ENCODE measurements around the gene DUSP23.

The DUSP23 gene

DNA sequence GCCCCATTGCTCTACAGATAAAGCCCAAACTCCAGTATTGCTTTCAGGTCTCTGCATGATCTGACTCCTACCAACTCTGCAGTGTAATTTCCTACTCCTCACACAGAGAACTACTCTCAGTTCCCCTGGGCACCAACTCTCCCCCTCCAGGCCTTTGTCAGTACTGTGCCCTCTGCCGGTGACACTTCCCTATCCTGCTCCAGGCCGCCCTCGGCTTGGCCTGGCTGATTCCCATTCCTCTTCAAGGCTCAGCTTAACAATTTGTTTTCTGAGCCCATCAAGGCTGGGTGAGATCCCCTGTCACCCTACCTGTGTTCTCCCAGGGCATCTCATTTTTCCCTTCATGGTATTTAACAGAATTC, 48.5 kb downstream of the DUSP23 start:
- DNase-seq: no peak

DNA sequence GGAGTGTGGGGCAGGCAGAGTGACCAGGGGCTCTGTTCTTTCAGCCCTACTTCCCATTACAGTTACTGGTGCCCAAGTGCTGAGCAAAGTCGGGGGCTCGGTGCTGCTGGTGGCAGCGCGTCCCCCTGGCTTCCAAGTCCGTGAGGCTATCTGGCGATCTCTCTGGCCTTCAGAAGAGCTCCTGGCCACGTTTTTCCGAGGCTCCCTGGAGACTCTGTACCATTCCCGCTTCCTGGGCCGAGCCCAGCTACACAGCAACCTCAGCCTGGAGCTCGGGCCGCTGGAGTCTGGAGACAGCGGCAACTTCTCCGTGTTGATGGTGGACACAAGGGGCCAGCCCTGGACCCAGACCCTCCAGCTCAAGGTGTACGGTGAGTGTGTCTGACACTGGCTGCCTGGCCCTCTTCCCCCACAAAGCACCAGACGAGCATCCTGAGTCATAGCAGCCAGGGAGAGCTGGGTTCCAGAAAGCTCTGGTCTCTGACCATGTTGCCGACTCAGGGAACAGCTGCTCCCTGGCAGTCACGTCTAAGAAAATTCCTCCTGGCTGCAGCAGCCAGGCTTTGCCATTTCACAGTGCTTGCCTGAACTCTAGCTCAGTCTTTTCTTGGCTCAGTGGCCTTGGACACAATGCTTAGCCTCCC, 49.2 kb downstream of the DUSP23 start:
- DNase-seq: no peak

DNA sequence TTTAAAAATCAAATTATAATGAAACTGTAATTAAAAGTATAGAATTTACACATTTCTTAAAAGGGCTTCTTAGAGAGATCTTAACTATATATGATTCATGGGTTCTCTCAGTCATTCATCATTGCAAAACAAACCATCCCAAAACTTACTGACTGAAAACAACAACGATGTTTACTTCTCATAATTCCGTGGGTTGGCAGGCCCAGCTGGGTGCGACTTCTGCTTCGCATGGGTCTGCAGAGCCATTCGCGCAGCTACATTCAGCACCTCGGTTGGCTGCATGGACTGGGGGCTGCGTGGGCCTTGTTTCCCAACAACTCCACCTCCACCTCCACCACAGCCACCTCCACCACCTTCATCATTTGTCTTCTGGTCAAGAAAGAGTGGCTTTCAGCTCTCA, 50.0 kb downstream of the DUSP23 start:
- DNase-seq: no peak

DNA sequence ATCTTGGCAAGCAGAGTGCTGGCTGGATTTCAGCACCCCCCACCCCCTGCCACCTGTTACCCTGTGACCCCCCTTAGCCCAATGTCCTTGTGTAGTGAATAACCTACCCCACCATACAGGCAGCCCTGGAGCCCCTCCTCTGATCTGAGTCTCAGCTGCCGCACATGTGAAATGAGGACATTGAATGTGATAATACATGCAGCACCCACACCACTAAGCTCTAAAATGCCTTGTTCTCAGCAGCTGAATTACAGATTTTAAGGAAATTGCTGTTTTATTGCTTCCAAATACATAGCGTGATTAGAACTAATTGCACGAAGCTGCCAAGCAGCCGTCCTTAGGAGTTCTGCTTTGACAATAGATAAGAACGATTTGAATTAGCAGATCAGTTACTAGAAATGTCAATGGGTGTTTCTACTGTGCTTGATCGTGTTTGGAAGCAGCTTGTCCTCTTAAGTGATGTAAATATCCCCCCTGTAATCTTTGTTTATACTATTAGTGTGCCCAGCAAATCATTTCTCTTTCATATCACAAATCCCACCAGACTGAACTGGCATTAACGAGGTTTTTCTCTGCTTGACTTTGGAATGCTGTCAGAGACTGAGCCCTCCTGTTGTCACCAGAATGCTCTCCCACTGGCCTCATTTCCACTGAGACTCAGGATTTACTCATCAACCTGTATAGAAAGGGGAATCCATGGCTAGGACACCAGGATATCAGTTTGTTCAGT, 50.8 kb downstream of the DUSP23 start:
- no peak for DNase-seq

All from activated gamma-delta T cell treated with Interleukin-2 at 50 U/mL for 16 hours (primary cell).